ENCODE results near the gene NFATC1.

DNA sequence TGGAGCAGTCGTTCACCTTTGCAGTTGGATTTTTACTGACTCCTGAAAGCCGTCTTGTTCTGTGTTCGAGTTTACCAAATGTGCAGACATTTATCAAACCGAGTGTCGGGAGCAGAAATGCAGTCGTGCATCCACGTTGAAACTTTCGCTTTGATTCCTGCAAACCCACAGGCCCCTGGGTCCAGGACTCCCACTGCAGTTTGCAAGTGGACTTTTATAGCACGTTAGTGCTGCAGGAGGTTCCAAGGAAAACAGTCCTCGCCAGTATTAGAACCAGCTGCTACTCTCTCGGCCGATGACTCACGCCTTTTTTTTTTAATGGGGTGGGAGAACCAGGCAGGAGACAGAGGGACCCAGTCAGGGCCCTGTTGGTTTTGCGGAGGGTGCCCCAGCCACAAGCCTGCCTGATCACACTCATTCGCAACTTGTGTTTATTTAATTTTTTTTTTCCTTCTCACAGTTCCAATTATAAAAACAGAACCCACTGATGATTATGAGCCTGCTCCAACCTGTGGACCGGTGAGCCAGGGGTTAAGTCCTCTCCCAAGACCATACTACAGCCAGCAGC, 90.1 kb downstream of the NFATC1 start:
- TF ChIP-seq, protein P1, sequence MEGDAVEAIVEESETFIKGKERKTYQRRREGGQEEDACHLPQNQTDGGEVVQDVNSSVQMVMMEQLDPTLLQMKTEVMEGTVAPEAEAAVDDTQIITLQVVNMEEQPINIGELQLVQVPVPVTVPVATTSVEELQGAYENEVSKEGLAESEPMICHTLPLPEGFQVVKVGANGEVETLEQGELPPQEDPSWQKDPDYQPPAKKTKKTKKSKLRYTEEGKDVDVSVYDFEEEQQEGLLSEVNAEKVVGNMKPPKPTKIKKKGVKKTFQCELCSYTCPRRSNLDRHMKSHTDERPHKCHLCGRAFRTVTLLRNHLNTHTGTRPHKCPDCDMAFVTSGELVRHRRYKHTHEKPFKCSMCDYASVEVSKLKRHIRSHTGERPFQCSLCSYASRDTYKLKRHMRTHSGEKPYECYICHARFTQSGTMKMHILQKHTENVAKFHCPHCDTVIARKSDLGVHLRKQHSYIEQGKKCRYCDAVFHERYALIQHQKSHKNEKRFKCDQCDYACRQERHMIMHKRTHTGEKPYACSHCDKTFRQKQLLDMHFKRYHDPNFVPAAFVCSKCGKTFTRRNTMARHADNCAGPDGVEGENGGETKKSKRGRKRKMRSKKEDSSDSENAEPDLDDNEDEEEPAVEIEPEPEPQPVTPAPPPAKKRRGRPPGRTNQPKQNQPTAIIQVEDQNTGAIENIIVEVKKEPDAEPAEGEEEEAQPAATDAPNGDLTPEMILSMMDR (IDR thresholded peaks at IDR 0.05) = no peak
- TF ChIP-seq POLR2A (IDR thresholded peaks at IDR 0.05) = no peak
- TF ChIP-seq EP300 (IDR thresholded peaks at IDR 0.05; ENCODE audit: low read depth) = no peak
- no peak for TF ChIP-seq POLR2AphosphoS5 (IDR thresholded peaks at IDR 0.05)

Data from transverse colon (tissue), 4 donors.